Breast epithelium (tissue), 3 donors: ENCODE data around the gene CLSTN1.

Experiments used
- CTCF ChIP-seq, 3 donors: fragments of 450-650 bp; IDR thresholded peaks; one replicate each; pipeline ENCODE4 v1.5.1; 2016 to 2017; ENCODE audit warnings: antibody characterized with exemption in 3 of 3, mild to moderate bottlenecking in 3 of 3, moderate library complexity in 3 of 3
- POLR2AphosphoS5 ChIP-seq, 3 donors: sonication (generic); formaldehyde crosslinking; IDR thresholded peaks; one replicate each; pipeline ENCODE4 v1.6.1; 2017; ENCODE audit warnings: antibody characterized with exemption in 3 of 3

GRCh38 chr1:9710037-9710436, 113.7 kb downstream of the CLSTN1 start:
- no peak for TF ChIP-seq POLR2AphosphoS5 (IDR thresholded peaks at IDR 0.05)
- TF ChIP-seq CTCF (IDR thresholded peaks at IDR 0.05), result no peak
